Fibroblast of the aortic adventitia (primary cell): Measurements from ENCODE around the gene SCP2. TPM values are rescaled to one million over a fixed set of nuclear protein-coding genes. Genes with fewer than 3 reads are reported as not detected.

Experiments used
- DNase-seq: peaks from one replicate; pipeline ENCODE4 v3.0.0-alpha.2; 2010; ENCODE audit warnings: low read depth
- H3K4me3 ChIP-seq: 2 replicates; pipeline ENCODE4 v1.5.1; 2011; ENCODE audit warnings: low read depth, mild to moderate bottlenecking, control low read depth, low read length, moderate library complexity
- total RNA-seq: library from RNA; depleted of rRNA; stranded (reverse); fragments of >200 nt; gene quantifications from 2 replicates; pipeline ENCODE4 v1.2.3, GENCODE V29; 2012; ENCODE audit warnings: low replicate concordance
- TF ChIP-seq, protein P1 (sequence below): IDR thresholded peaks from 2 replicates; pipeline ENCODE4 v1.5.1; 2011; ENCODE audit warnings: mild to moderate bottlenecking, low read length, control low read depth, inconsistent platforms; ENCODE audit not compliant: insufficient read depth

Gene SCP2
- total RNA-seq, 1 donor: 188 TPM

DNA sequence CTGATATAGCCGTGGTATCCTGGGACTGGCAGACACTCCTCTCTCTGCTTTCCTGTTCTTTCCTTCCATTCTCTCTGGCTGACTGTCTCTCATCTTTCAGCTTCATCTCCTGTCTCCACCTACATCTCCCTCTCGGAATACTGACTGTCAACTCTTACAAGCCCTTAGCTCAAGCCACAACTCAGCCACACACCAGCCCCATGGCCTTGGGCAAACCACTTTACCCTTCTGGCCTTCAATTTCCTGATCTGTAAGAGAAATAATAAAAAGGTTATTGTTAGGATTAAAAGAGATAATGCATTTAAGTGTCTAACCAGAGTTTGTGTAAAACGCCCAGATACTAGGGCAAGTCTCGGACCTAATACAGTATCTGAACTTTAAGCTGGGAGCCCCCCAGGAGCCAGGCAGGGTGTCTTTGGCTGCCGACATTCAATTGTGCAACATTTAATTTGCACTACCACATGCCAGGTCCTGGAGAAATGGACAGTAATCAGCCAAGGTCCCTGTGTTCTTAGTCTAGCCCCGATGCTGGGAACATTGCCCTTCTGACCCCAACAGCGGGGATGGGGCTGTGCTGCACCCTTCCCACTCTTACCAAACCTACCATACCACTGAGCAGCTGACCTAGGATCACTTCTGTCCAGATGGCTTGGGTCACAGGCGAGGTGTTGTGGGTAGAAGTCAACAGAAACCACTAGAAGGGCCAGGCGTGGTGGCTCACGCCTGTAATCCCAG, 10.7 kb upstream of the SCP2 start:
- TF ChIP-seq, protein P1, sequence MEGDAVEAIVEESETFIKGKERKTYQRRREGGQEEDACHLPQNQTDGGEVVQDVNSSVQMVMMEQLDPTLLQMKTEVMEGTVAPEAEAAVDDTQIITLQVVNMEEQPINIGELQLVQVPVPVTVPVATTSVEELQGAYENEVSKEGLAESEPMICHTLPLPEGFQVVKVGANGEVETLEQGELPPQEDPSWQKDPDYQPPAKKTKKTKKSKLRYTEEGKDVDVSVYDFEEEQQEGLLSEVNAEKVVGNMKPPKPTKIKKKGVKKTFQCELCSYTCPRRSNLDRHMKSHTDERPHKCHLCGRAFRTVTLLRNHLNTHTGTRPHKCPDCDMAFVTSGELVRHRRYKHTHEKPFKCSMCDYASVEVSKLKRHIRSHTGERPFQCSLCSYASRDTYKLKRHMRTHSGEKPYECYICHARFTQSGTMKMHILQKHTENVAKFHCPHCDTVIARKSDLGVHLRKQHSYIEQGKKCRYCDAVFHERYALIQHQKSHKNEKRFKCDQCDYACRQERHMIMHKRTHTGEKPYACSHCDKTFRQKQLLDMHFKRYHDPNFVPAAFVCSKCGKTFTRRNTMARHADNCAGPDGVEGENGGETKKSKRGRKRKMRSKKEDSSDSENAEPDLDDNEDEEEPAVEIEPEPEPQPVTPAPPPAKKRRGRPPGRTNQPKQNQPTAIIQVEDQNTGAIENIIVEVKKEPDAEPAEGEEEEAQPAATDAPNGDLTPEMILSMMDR: no peak
- no peak for DNase-seq
- H3K4me3 ChIP-seq: no peak overlapping the region

GRCh38 chr1:52917156-52917555, 9.9 kb upstream of the SCP2 start:
- no peak for DNase-seq
- TF ChIP-seq, protein P1: no peak
- no peak overlapping the region for H3K4me3 ChIP-seq

- H3K4me3 ChIP-seq: no peak overlapping the region
- DNase-seq: no peak
- TF ChIP-seq, protein P1: no peak
Measured at GRCh38 chr1:52917581-52917980, 9.5 kb upstream of the SCP2 start.

GRCh38 chr1:52918201-52918600, 8.9 kb upstream of the SCP2 start:
- TF ChIP-seq, protein P1: no peak
- no peak for DNase-seq
- H3K4me3 ChIP-seq: no peak overlapping the region

GRCh38 chr1:52919051-52919722, 7.9 kb upstream of the SCP2 start:
- TF ChIP-seq, protein P1: no peak
- DNase-seq: no peak
- H3K4me3 ChIP-seq: no peak overlapping the region

- TF ChIP-seq, protein P1: no peak
- DNase-seq: no peak
- no peak overlapping the region for H3K4me3 ChIP-seq
Measured at GRCh38 chr1:52919723-52920483, 7.2 kb upstream of the SCP2 start.
